HG02840 (cell line): ENCODE results near the gene GTF2F1.
"Not testable (repeated sequence)": the region's sequence is repeated elsewhere in the genome, so short reads cannot be mapped to it uniquely, and the experiment has no call there.

Experiments
- ATAC-seq: cut with Tn5 transposase; IDR thresholded peaks from one replicate; pipeline ENCODE4 v1.9.1; 2021; ENCODE audit warnings: mild to moderate bottlenecking, moderate library complexity, moderate number of reproducible peaks; ENCODE audit not compliant: unreplicated experiment, low FRiP score

The GTF2F1 gene

DNA sequence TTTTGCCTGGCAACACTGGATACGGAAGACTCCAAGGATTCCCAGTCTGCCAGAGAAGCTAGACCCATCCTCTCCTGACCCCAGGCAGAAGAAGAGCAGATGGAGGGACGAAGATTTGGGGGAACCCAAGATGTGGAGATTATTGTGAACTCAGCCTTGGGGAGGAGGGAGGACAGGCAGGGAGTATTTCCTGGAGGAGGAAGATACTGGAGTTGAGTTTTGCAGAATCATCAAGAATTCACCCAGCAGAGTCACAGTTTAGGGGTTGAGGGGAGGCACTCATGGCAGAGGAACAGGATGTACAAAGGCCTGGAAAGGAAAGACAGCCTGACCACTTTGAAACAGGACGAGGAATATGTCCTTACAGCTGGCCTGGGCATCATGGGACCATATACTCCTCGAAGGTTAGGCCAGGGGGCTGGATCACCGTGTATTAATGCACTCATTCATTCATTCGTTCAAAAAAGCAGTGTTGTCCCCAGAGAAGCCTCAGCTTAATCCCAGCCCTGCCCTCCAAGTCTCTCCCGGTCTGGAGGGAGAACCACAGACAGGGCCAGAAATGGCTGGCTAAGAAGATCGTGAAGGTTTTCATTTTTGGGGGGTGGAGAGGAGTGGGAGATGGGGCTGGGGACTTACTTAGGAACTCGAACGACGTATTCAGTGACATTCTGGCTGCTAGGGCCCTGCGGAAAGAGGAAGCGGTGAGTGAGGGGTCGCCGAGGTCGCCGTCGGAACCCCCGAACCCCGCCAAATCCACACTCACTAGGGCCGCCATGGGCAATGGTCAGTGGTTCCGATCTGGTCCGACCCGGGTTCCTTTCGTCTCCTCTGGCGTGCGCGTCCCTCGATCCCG lies 517 bp downstream of the GTF2F1 start:
- no peak for ATAC-seq

DNA sequence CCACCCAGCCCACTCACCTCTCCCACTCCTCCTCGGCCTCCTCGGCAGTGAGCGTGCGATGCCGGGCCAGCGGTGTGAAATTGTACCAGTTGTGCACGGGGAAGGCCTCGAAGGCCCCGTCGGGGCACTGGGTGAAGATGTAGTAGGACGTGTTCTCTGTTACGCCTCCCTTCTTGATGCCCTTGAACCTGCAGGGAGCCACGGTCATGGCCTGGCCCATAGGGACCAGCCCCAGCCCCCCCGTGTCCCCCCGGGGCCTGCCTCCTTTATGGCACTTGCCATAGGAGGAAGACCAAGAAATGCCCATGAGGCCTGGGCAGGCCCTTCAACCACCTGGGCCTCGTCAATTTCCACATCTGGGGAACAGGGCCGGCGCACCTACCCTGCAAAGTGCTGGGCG lies 5.6 kb downstream of the GTF2F1 start:
- ATAC-seq: no peak

DNA sequence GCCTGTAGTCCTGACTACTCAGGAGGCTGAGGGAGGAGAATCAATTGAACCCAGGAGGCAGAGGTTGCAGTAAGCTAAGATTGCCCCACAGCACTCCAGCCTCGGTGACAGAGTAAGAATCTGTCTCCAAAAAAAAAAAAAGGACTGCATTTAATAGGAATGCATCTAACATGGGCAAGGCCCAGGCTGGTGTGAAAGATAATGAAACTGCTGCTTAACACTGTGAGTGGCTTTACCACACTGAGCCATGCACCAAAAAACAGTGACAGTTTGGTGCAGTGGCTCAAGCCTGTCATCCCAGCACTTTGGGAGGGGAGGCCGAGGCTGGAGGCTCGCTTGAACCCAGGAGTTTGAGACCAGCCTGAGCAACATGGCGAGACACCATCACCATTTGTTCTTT lies 8.6 kb downstream of the GTF2F1 start:
- no peak for ATAC-seq

- no peak for ATAC-seq
These were observed 9.8 kb downstream of the GTF2F1 start for GRCh38 chr19:6383188-6383587.

GRCh38 chr19:6381030-6381750 lies 11.8 kb downstream of the GTF2F1 start:
- ATAC-seq: no peak

- no peak for ATAC-seq
These were observed 13.2 kb downstream of the GTF2F1 start for GRCh38 chr19:6379744-6380143.

DNA sequence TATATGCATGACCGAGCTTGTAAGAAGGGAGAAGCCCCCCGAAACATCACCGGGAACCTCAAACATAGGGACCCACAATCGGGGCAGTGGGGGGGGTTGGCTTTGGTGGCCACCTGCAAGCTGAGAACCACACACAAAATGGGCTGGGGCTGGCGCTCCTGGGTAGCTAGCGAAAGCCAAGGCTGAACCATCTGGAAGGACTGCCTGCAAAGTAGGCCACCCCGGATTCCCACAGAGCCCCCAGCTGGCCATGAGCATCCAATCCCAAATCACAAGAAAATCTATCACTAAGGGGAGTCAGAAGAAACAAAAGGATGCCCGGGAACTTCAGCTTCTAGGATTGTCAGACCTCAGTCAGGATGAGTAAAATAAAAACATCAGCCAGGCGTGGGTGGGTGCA lies 14.5 kb downstream of the GTF2F1 start:
- ATAC-seq: no peak

DNA sequence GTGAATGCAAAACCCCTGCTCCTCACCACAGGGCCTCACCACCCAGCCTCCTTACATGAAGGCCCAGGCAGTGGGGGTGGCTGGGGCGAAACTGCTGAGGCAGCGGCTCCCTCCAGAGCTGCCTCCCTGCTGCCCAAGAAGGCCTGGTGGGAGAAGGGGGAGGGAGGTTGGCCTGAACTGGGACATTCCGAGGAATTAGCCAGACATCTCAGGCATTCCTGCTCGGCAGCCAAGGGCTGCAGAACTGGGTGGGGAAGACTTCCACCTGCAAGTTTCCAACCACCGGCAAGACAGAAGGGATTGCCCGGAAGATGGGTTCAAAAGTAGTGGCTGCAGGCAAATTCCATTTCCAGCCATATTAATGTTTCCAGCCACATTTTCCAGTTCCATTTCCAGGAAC lies 14.9 kb downstream of the GTF2F1 start:
- no peak for ATAC-seq

- no peak for ATAC-seq
These were observed 16.3 kb downstream of the GTF2F1 start for GRCh38 chr19:6376512-6377190.

DNA sequence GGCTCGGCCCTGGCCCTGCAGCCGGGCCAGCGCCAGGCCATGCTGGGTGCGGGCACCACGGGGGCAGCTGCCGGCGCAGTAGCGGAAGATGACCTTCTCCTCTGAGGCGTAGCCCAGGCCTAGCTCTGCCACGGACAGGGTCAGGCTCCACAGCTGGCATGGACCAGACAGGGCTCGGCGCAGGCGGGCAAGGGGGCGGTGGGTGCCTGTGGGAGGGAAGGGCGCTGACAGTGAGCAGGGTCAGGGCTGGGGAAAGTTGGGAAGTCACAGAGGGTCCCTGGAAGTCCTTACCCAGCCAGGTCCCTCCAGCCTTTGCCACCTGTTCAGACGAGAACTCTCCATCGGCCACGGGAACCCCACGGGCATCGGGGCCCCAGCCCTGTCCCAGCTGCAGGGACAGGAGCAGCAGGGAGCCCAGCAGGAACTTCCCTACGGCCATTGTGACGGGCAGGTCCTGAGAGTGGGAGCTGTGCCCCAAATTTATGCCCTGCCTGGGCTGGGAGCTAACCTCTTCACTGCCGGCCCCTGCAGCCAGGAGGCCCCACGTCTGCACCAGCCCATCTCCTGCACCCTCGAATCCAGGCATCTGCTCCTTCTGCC lies 17.5 kb downstream of the GTF2F1 start, which contains the start of gene PSPN:
PSPN (minus strand) TSS at position 523 of the 600 bp plus-strand sequence; CDS start at position 439, 84 bp downstream.
- no peak for ATAC-seq

GRCh38 chr19:6374711-6375410 lies 18.1 kb downstream of the GTF2F1 start:
- ATAC-seq: no peak

DNA sequence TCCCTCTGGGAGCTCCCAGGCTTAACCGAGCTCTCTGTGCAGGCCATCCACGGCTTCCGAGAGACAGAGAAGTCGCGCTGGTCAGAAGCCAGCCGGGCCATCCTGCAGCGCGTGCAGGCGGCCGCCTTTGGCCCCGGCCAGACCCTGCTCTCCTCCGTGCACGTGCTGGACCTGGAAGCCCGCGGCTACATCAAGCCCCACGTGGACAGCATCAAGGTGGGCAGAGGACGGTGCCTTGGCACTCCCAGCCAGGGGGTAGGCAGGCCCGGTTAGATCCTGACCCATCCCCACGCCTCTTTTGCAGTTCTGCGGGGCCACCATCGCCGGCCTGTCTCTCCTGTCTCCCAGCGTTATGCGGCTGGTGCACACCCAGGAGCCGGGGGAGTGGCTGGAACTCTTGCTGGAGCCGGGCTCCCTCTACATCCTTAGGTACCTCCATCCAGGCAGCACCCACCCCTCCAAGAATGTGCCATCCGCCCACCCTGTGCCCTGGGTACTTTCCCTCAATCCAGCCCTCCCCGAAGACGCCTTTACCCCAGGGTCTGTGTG lies 18.7 kb downstream of the GTF2F1 start:
- ATAC-seq: no peak

GRCh38 chr19:6373813-6374108 lies 19.2 kb downstream of the GTF2F1 start:
- ATAC-seq: no peak

DNA sequence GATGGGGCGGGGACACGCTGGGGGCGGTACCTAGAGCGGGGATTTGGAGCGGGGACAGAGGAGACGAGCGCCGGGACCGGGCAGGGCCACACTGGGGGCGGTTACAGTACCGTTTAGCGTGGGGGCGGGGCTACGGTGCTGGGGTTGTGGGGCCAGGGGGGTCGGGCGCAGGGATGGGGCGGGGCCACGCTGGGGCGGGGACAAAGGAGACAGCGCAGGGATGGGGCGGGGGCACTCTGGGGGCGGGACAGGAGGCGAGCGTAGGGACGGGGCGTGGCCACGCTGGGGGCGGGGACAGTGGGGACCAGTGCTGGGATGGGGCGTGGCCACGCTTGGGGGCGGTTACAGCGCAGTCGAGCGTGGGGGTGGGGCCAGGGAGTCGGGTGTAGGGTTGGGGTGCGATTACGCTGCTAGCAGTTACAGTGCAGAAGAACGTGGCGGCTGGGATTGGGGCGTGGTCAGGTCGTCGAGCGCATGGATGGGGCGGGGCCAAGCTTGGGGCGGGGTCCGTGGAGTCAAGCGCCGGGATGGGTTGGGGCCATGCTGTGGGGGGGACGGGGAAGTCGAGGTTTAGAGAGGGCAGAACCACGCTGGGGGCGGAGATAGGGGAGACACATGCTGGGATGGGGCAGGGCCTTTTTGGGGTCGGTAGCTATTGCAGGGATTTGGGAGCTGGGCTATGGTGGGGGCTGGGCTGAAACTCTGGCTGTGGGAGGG lies 19.7 kb downstream of the GTF2F1 start:
- ATAC-seq: peak; percentile 42

DNA sequence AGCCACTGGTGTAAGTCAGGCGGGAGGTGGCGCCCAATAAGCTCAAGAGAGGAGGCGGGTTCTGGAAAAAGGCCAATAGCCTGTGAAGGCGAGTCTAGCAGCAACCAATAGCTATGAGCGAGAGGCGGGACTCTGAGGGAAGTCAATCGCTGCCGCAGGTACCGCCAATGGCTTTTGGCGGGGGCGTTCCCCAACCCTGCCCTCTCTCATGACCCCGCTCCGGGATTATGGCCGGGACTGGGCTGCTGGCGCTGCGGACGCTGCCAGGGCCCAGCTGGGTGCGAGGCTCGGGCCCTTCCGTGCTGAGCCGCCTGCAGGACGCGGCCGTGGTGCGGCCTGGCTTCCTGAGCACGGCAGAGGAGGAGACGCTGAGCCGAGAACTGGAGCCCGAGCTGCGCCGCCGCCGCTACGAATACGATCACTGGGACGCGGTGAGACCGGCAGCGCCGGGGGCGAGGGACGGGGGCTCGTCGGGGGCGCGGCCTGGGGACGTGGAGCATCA lies 20.3 kb downstream of the GTF2F1 start, which contains the start of gene ALKBH7:
ALKBH7 (plus strand) TSS at position 201 of the 502 bp plus-strand sequence; CDS start at position 228, 27 bp downstream.
- peak; percentile 81 for ATAC-seq

- ATAC-seq: no peak
These were observed 28.6 kb downstream of the GTF2F1 start for GRCh38 chr19:6364353-6364752.

DNA sequence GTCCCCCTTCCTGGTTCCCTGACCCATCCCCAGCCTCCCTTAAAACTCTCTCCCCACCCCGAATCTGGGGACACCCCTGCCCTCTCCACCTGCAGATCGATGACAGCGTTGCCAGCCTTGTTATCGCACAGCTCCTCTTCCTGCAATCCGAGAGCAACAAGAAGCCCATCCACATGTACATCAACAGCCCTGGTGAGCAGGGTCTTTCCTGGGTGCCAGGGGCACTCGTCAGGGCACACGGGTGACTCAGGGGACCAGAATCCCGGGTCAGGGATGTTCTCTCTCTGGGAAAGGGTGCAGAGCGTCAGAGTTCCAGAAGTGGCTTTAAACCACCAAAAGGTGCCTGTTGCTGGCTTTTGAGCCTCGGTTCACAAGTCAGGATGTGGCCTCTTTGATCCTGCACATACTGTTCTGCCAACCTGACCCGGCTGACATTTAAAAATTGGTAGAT lies 30.6 kb downstream of the GTF2F1 start:
- ATAC-seq: no peak

DNA sequence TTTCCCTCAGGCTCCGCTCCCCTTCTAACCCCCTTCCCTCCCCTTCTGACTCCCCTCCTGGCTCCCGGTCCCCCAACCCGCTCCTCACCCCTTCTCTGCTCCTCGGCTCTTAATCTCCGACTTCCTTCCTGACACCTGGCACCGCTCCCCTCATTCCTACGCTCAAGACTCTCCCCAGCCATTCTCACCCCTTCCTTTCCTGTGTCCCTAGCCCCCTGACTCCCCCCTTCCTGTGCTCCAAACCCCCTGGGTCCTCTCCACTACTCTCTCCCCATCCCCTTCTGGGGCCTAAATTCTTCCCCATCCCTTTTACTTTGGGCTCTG lies 31.0 kb downstream of the GTF2F1 start:
- no peak for ATAC-seq

GRCh38 chr19:6360857-6361216 lies 32.1 kb downstream of the GTF2F1 start:
- not testable (repeated sequence) for ATAC-seq
